ENCODE data around the gene RIMS1. TPM values are rescaled to one million over a fixed set of nuclear protein-coding genes. Genes with fewer than 3 reads are reported as not detected.

RIMS1 gene
- total and polyA plus RNA-seq, 9 of the 15 experiments (the other 6 are each of a cell fraction or from before 2014, with no cell fraction given) = not detected

DNA sequence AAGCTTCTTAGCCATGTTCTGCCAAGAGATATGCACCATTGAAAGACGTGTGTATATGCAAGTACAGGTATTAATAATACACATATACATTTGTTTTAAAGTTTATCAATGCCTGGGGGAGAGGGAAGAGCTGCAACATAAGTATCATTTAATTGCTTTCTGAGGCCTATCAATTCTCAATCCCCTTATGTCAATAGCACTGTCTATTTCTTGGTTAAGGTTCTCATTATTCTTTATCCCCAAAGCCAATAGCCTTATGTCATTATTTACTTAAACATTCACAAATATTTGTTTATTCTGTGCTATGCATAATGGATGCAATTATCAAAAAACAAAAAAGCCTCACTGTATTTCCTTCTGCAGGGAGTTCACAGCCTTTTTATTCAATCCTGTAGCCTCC is 385.2 kb downstream of the RIMS1 start:
- intact Hi-C loops (cut with micrococcal nuclease) = no loop called here
- Histone ChIP-seq H3K9me3 (replicated peaks; ENCODE audit: control insufficient read depth, insufficient read depth, low read depth, low read length) (no peaks in the 10 kb centered on the region), H3K27ac (ENCODE audit: extremely low read depth, low read depth, low read length) (no peak overlapping the region), H3K79me2 (ENCODE audit: control insufficient read depth, insufficient read depth, low read length) (no peaks in the 10 kb centered on the region), H3K4me2 (ENCODE audit: insufficient read depth, low read length) (no peak overlapping the region), H3K36me3 (ENCODE audit: control insufficient read depth, insufficient read depth, low read length) (no peaks in the 10 kb centered on the region), H3K4me3 (no peak overlapping the region), H3K9ac (ENCODE audit: insufficient read depth in 1 of 2, low read depth in 2 of 2, low read length in 2 of 2) (no peak overlapping the region), H3K27me3 (ENCODE audit: control insufficient read depth in 2 of 2, insufficient read depth in 2 of 2, low read length in 2 of 2) (no peaks in the 10 kb centered on the region), H4K20me1 (replicated peaks; ENCODE audit: control insufficient read depth, insufficient read depth, low read length) (no peaks in the 10 kb centered on the region), H3K4me1 (replicated peaks in 1 of 2; ENCODE audit: control insufficient read depth in 2 of 2, insufficient read depth in 2 of 2, low read length in 2 of 2) (no peaks in the 10 kb centered on the region), H2AFZ (ENCODE audit: low read depth, low read length) (no peak overlapping the region), H3K9me1 (ENCODE audit: control insufficient read depth, insufficient read depth, low read length) (no peaks in the 10 kb centered on the region)
- 0% methylated on average over 1 of the region's 1 CpG for WGBS (ENCODE audit: insufficient coverage, low coverage, missing lambda C conversion rate)
- TF ChIP-seq STAG1 (CRISPR knock-in tag; IDR thresholded peaks at IDR 0.05; ENCODE audit: borderline replicate concordance) = no peak
- TF ChIP-seq FOXA1 (IDR thresholded peaks at IDR 0.05; ENCODE audit: borderline replicate concordance) = no peak
- TF ChIP-seq, protein P1, sequence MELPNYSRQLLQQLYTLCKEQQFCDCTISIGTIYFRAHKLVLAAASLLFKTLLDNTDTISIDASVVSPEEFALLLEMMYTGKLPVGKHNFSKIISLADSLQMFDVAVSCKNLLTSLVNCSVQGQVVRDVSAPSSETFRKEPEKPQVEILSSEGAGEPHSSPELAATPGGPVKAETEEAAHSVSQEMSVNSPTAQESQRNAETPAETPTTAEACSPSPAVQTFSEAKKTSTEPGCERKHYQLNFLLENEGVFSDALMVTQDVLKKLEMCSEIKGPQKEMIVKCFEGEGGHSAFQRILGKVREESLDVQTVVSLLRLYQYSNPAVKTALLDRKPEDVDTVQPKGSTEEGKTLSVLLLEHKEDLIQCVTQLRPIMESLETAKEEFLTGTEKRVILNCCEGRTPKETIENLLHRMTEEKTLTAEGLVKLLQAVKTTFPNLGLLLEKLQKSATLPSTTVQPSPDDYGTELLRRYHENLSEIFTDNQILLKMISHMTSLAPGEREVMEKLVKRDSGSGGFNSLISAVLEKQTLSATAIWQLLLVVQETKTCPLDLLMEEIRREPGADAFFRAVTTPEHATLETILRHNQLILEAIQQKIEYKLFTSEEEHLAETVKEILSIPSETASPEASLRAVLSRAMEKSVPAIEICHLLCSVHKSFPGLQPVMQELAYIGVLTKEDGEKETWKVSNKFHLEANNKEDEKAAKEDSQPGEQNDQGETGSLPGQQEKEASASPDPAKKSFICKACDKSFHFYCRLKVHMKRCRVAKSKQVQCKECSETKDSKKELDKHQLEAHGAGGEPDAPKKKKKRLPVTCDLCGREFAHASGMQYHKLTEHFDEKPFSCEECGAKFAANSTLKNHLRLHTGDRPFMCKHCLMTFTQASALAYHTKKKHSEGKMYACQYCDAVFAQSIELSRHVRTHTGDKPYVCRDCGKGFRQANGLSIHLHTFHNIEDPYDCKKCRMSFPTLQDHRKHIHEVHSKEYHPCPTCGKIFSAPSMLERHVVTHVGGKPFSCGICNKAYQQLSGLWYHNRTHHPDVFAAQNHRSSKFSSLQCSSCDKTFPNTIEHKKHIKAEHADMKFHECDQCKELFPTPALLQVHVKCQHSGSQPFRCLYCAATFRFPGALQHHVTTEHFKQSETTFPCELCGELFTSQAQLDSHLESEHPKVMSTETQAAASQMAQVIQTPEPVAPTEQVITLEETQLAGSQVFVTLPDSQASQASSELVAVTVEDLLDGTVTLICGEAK (IDR thresholded peaks at IDR 0.05) = no peak
- TF ChIP-seq, protein P1 (CRISPR knock-in tag; IDR thresholded peaks at IDR 0.05) = no peak
- TF ChIP-seq ZNF175 (CRISPR knock-in tag; IDR thresholded peaks at IDR 0.05; ENCODE audit: low read depth) = no peak
- ChIA-PET POLR2A (interaction anchor here (0.7 kb wide), 1 partner anchor 1369 kb away, joined by 3 read pairs; no protein-coding TSS in a partner anchor), CTCF (ENCODE audit: low intra/inter-chr PET ratio) (no interaction called here)
- FAIRE-seq = no peak
- in situ Hi-C loops (cut with MboI) = no loop called here
- no TSS peak for BruUV-seq (replicated peaks)
- no peak for DNase-seq (ENCODE audit: extremely low read depth in 1 of 4, low spot score in 3 of 4)
- ATAC-seq = no peak
